GM19324 (cell line): Measurements from ENCODE around the gene S100PBP.
"Not testable (repeated sequence)": the region's sequence is repeated elsewhere in the genome, so short reads cannot be mapped to it uniquely, and the experiment has no call there.

Experiments used
- ATAC-seq: cut with Tn5 transposase; IDR thresholded peaks from one replicate; pipeline ENCODE4 v1.9.1; 2021; ENCODE audit warnings: mild to moderate bottlenecking, moderate library complexity; ENCODE audit not compliant: unreplicated experiment, low FRiP score

The S100PBP gene

DNA sequence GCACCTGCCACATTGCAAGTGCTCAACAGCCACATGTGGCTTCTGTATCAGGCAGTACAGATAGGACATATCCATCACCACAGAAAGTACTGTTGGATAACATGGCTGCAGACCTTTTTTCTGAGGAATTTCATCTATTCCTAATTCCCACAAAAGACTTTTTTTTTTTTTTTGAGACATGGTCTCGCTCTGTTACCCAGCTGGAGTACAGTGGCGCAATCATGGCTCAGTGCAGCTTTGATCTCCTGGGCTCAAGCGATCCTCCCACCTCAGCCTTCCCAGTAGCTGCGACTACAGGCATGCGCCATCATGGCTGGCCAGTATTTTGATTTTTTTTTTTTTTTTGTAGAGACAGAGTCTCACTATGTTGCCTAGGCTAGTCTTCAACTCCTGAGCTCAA lies 33.6 kb upstream of the S100PBP start:
- no peak for ATAC-seq

DNA sequence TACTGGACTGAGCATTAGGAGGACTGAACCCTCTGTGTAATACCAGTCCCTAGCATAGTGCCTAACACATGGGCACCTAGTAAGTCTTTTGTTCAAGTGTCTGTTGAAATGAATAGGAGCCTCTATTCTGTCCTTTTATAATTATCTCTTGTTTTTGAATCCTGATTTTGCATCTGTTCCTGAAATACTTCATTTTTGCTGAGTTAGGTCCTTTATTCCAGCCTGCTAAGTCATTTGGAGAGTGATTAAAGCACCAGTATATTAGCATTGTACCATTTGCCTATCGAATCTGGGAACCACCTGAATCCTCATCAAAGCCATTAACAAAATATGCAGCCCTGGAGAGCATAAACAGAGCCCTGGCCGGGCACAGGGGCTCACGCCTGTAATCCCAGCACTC lies 32.6 kb upstream of the S100PBP start:
- ATAC-seq = no peak

DNA sequence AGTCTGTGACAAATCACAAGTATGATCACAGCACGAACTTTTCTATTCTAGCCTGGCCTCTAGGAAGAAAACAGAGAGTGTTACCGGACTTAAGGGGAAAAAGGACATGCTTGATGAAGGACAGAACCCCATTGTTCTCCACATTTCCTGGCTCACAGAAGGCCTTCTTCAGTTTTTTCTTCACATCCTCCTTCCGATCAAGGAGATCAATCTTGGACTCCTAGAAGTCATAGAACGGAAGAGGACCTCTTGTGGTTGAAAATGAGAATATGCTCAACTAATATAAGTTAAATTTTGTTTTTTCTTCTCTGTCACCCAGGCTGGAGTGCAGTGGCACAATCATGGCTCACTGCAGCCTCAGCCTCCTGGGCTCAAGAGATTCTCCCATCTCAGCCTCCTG lies 30.6 kb upstream of the S100PBP start:
- ATAC-seq = no peak

DNA sequence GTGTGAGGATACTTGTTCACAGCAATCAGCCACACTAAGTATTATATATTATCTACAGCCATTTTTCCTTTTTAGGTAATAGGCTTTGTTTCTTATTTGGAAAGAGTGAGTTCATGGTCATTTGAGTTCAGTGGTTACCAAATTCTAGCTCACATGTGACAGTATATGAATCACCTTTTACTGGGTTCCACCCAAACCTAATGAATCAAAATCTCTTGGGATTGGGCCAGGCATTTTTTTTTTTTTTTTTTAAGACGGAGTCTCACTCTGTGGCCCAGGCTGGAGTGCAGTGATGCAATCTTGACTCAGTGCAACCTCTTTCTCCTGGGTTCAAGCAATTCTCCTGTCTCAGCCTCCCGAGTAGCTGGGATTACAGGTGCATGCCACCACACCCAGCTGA lies 28.1 kb upstream of the S100PBP start:
- not testable (repeated sequence) for ATAC-seq

DNA sequence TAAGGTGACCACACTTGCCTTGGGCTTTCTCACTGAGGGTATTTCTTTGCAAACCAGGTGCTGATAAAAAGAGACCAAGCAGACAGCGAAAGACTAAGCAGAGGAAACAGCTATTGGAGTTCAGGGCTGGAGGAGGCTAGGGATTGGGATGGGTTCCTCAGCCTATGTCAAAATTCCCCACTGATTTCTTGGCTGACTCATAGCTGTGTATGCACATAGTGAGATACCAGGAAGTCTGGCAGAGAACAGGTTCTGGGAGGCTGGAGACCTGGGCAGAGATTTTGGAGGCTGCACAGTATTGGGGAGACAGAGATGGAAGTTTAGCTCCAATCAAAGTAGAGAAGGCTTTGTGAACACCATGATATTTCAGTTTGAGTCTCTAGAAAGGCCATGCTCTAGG lies 25.6 kb upstream of the S100PBP start:
- ATAC-seq = no peak

DNA sequence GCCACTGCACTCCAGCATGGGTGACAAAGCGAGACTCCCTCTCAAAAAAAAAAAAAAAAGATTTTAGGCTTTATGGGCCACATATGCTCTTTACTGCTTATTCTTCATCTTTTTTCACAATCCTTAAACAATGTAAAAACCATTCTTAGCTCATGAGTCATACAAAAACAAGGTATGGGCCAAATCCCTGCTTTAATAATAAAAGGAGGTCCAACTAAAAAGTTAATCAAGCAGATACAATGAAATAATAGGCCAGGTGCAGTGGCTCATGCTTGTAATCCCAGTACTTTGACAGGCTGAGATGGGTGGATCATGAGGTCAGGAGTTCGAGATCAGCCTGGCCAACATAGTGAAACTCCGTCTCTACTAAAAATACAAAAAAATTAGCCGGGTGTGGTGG lies 21.7 kb upstream of the S100PBP start:
- not testable (repeated sequence) for ATAC-seq

DNA sequence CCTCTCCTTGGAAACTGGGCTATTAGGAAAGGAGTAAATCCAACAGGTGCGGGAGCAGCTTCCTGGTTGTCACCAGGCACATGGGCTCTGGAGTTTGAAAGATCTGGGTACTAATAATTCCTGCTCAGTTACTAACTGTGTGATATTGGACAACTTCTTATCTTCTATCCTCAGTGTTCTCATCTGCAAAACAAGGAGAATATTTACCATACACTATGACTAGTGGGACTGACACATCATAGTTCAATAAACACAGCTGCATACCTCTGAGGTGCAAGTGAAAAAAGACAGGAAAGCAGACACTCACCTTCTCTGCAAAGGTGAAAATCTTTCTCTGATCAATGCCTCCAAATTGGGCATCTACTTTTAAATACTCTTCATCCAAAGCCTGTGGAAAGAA lies 20.0 kb upstream of the S100PBP start:
- ATAC-seq = no peak

DNA sequence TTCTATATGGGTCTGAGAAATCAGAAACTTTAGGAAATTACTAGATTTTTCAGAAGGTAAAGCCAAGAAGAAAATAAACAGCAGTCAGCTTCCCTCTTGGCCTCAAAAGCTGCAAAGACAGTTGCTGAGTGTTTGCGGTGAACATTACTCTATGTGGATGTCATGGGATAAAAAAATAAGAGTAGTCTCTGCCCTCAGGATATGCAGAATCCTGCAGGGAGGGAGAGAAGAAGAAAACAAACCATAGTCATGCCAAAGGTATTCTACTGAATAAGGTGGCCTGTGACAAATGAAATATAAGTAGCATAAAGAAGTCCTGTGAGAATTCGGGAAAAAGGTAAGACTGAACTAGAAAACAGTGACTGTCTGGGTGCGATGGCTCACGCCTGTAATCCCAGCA lies 19.3 kb upstream of the S100PBP start:
- no peak for ATAC-seq

DNA sequence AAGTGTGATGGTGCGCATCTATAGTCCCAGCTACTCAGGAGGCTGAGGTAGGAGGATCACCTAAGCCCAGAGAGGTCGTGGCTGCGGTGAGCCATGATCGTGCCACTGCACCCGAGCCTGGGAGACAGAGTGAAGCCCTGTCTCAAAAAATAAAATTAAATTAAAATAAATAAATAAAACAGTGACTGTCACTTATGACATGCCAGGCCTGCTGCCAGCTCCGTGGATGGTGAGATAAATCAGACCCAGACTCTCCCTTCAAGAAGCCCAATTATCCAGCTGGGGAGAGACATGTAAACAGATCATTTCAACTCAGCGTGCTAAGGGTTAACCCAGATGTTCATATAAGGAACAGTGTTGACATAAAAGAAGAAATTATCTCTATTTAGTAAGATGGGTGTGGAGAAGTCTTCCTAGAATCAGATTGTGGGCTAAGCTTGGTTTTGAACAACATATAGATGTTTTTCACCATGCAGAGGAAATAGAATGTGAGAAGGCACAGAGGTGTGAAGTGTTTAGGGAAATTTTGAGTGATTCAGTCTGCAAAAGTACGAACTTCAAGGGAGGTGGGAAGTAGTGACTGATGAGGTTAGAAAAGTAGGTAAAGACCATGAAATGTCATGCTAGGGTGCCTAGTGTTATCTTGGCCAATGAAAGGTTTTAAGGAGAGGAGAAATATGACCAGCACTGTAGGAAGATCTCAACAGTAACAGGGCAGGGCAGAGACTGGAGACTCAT lies 18.6 kb upstream of the S100PBP start:
- ATAC-seq = peak; percentile 67

DNA sequence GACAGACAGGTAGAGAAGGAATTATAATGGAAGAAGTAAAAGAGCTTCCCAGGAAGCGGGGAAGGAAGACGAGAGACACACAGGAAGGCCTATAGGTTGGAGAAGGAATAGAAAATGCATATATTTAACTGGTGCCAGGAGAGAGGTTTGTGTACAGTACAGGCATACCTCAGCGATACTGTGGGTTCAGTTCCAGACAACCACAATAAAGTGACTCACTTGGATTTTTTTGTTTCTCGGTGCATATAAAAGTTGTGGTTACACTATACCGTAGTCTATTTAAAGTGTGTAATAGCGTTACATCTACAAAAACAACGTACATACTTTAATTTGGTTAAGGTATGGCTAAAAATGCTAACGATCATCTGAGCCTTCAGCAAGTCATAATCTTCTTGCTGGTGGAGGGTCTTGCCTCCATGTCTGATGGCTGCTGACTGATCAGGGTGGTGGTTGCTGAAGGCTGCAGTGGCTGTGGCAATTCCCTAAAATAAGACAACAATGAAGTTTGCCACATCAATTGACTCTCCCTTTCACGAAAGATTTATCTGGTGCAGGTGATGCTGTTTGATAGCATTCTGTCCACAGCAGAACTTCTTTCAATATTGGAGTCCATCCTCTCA lies 16.2 kb upstream of the S100PBP start:
- no peak for ATAC-seq

DNA sequence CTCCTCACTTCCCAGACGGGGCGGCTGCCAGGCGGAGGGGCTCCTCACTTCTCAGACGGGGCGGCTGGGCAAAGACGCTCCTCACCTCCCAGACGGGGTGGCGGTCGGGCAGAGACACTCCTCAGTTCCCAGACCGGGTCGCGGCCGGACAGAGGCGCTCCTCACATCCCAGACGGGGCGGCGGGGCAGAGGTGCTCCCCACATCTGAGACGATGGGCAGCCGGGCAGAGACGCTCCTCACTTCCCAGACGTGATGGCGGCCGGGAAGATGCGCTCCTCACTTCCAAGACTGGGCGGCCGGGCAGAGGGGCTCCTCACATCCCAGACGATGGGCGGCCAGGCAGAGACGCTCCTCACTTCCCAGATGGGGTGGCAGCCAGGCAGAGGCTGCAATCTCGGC lies 13.0 kb upstream of the S100PBP start:
- not testable (repeated sequence) for ATAC-seq

DNA sequence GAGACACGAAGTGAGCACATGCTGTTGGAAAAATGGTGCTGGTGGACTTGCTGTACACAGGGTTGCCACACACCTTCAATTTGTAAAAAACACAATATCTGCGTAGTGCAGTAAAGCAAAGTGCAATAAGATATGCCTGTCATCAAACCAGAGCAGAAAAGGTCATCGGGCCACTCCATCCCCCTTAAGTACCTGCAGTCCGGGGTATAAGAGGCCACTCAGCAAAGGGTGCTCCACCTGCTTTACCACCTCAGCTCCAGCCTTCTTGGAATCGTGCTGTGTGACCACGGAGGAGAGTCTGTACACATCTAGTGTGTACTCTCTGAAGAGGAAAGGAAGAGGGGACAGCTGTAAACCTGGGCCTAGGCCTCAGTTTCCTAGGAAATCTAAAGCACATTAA lies 11.2 kb upstream of the S100PBP start:
- ATAC-seq = no peak

DNA sequence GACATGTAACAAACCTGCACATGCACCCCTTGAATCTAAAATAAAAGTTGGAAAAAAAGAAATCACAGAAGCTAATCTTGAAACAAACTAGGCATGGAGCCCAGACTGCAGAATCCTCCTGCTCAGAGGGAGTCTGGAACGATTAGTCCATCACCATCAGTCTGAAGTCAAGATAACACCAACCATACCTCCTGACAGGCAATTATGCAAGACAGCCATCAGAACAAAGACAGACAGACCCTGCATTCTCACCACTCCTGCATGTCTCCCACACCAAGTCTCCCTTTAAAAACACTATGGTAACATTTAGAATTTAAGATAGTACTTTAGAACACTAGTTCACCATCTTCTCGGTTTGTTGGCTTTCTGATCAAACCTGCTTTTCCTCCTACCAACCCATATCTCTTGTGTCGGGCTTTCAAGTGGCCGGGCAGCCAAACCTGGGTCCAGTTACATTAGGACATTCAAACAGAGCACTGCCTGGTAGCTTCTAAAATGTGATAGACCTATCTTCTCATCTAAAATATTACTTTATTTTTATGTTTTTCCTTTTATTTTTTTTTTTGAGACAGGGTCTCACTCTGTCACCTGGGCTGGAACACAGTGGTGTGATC lies 10.4 kb upstream of the S100PBP start:
- ATAC-seq = no peak

DNA sequence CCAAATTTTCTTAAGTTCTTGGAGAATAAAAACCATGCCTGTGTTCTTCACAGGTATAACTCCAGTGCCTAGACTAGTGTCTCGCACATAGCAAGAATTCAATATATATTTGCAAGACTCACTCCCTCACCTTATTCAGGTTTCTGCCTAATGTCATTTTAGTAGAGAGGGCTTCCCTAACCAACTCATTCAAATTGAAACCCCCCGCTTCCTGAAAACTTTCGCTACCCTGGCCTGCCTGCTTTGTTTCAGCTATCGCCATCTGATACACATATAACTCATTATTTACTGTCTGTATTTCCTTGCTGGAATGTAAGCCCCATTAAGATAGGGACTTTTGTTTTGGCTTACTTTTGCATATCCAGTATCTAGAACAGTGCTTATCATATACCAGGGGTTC lies 8.9 kb upstream of the S100PBP start:
- ATAC-seq = no peak

DNA sequence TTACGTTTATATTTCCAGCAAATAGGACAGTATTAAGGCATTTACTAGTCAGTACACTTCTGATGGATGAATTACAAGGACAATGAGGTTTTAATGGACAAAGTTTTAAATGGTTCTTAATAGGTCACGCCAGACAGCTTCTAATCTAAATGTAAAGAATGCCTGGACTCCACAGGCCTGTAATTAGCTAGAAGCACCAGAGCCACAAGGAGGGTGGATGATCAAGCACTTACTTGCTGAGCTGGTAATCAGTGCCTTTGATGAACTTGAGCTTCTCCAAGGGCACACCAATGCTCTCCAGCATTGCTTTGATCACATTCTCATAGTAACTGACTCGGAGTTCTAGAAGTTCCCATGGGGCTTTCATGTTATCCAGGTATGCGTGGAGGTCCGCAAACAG lies 7.1 kb upstream of the S100PBP start:
- ATAC-seq = no peak

DNA sequence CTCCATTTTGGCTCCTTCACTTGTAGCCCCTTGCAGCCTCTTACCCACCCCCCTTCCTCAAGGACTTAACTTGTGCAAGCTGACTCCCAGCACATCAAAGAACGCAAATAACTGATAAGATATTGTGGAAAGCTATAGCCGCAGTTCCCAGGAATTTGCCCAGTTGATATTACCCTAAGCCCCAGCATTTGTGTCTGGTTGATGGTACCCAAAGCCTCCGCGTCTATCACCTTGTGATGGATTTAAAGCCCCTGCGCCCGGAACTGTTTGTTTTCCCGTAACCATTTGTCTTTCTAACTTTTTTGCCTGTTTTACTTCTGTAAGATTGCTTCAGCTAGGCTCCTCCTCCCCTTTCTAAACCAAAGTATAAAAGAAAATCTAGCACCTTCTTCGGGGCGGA lies 6.2 kb upstream of the S100PBP start:
- no peak for ATAC-seq

DNA sequence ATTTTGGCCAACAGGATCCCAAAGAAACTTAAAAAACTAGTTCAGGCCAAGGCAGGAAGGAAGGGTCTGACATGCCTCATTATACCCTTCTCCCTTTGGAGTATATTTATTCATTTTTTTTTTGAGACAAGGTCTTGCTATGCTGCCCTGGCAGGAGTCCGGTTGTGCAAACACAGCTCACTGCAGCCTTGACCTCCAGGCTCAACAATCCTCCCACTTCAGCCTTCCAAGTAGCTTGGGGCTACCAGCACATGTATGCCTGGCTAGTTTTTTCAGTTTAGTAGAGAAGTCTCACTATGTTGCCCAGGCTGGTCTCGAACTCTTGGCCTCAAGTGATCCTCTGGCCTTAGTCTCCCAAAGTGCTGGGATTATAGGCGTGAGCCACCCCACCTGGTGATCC lies 5.5 kb upstream of the S100PBP start:
- ATAC-seq = no peak

DNA sequence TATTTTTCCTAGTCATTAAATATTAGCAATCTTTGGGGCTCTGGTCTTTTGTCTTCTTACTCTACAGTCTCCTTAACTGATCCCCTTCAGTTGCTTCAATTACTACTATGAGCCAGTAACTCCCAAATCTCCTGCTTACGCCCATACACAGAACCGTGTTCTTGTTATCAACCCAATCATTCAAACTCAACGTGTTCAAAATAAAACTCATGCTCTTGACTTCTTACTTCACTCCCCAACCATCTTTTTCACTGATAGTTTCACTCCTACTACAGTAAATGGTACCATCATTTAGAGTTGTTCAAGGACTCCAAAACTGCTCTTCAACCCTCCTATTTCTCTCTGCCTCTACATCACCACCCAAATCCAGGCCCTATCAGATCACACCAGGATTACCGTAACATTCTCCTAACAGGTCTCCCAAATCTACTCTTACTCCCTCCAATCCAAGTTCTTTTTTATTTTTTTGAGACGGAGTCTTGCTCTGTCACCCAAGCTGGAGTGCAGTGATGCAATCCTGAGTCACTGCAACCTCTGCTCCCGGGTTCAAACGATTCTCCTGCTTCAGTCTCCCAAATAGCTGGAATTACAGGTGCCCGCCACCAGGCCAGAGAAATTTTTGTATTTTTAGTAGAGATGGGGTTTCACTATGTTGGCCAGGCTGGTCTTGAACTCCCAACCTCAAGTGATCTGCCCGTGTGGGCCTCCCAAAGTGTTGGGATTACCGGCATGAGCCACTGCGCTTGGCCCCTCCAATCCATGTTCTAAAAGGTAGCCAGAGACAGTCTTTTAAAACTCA lies 3.3 kb upstream of the S100PBP start:
- no peak for ATAC-seq

DNA sequence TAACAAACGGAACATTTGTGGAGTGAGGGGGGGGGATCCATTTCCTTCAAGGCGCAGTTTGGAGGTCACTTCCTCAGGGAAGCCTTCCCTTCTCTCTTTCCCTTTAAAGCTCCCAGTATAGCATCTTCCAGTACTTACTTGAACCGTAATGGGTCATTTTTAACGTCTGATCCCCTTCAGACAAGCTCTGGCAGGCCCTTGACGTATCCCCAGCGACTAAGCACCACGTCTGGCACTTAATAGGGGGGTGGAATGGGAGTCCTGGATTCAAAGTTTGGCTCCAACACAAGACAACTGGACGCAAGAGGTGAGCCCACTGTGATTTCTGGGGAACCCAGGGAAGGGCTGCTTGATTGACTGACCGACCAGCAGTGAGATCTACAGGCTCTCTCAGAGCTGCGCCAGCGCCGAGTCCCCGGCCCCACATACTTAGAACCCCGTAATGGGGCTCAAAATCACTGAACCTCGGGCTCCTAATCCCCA lies 736 bp upstream of the S100PBP start:
- no peak for ATAC-seq

DNA sequence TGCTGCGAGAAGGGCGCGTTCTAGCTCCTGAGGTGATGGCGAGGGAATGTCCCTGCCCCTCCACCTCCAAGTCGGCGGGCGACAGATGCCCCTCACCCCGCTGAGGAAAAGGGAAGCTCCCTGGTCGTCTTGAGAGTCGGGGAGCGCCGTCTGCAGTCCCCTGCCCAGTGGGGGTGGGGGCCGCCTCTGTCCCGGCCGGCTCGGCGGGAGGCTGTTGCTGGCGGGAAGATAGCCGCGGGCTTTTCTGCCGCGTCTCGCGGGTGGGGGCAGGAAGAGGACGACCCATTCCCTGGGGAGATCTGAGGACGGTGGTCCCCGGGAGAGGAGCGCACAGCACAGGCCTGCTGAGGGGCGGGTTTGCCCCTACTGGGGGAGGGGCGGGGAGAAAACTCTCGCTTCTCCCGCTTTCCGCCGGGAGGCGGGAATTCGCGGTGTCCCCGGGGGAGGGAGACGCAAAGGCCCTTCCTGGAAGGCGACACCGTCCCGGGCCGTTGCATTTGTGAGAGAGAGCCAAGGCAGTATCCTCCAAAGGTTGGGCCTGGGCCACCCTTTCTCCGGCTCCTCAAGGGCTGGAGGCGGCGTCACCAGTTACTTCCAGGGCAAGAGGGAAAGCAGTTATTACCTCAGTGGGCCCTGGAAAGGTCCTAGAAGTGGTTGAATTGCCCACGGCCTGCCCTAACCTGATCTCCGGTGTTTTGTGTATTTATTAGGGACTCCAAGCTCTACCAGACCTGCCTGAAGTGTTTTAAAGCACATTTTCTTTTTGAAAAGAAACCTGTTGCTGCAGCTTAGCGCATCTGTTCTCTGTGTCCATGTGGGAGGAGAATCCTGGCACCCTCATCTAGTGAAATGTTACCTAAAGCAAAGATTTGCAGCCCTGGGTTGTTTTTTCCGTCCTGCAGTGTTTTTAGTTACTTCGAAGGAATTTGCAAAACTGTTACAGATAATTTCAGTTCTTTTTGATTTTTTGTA lies 648 bp downstream of the S100PBP start:
- ATAC-seq = peak; percentile 14
